GM12874 (cell line): Measurements from ENCODE around the gene RPL36.

Experiments used
- TF ChIP-seq, protein P1 (sequence below): IDR thresholded peaks from 2 replicates; pipeline ENCODE4 v1.5.1; 2011; ENCODE audit warnings: low read depth, mild to moderate bottlenecking, control low read depth, low read length, moderate library complexity; ENCODE audit not compliant: insufficient read depth

The RPL36 gene

GRCh38 chr19:5674714-5675113 lies 15.4 kb upstream of the RPL36 start:
- TF ChIP-seq, protein P1, sequence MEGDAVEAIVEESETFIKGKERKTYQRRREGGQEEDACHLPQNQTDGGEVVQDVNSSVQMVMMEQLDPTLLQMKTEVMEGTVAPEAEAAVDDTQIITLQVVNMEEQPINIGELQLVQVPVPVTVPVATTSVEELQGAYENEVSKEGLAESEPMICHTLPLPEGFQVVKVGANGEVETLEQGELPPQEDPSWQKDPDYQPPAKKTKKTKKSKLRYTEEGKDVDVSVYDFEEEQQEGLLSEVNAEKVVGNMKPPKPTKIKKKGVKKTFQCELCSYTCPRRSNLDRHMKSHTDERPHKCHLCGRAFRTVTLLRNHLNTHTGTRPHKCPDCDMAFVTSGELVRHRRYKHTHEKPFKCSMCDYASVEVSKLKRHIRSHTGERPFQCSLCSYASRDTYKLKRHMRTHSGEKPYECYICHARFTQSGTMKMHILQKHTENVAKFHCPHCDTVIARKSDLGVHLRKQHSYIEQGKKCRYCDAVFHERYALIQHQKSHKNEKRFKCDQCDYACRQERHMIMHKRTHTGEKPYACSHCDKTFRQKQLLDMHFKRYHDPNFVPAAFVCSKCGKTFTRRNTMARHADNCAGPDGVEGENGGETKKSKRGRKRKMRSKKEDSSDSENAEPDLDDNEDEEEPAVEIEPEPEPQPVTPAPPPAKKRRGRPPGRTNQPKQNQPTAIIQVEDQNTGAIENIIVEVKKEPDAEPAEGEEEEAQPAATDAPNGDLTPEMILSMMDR = no peak

GRCh38 chr19:5676105-5676771 lies 13.9 kb upstream of the RPL36 start:
- TF ChIP-seq, protein P1 = no peak

- TF ChIP-seq, protein P1 = no peak
Observed at GRCh38 chr19:5676772-5677105, 13.4 kb upstream of the RPL36 start.

- TF ChIP-seq, protein P1 = no peak
Observed at GRCh38 chr19:5677136-5677535, 13.0 kb upstream of the RPL36 start.

GRCh38 chr19:5677580-5677979 lies 12.5 kb upstream of the RPL36 start:
- TF ChIP-seq, protein P1 = no peak

DNA sequence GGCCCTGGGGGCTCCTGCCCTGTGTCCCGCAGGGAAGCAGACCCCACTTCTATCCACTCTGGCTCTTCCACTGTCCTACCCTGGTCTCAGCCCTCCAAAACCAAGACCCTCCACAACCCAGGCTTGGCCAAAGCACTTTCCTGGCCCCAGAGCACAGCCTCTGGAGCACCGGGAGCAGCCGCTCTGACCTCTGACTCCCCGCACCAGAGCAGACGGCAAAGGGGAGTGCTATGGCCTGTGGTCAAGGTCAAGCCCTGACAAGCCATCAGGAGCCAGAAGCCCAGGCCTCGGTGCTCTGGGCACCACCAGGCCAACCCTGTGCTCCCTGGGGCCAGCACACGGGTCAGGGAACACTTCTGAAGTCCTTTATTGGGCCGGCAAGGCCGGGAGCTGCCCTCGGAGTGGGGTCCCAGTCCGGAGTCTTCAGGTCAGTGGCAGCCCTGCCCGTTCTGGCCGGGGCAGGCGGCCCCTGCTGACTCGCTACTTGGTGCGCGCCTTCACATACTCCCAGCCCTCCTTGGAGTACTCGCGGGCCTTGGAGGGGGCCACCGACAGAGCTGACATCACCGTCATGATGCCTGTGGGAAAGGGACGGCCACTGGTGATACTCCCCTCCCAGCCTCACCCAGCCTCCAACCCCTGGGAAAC lies 11.9 kb upstream of the RPL36 start:
- TF ChIP-seq, protein P1 = no peak

DNA sequence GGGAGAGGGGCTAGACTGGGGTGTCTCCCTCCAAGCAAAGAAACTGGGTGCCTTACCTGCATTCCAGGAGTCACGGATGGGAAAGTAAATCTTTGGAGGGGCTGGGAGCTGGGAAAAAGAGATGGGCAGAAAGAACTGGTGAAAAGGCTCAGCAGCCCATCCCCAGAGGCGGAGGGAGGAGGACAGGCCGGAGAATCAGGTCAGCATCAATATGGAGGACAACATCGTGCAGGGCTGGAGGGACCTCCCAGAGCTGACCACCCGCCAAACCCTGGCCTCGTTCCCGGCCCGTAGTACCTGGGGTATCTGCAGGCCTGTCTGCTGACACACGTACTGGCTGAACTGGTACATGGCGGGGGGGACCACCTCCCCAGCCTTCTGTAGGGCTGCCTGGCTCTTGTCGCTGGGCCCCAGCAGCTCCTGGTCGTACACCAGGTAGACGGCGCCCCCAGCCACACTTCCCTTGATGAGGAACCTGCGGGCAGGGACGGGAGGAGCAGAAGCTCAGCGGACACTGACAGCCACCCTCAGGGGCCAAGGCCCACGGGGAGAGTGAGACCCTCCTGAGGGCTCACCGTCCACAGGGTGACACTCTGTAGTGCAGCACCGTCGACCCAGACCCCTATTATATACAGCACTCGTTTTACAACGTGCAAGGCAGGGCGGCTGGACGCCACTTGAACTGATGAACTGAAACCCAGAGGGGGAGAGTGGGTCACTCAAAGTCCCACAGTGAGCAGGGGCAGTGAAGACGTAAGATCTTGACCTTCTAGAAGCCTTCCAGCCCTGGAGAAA lies 10.6 kb upstream of the RPL36 start:
- TF ChIP-seq, protein P1 = no peak
